ENCODE measurements around the gene TSTD1. TPM values are rescaled to one million over a fixed set of nuclear protein-coding genes. Genes with fewer than 3 reads are reported as not detected.

TSTD1 gene
- total RNA-seq: 57.7 and 112 TPM in 2 replicates

DNA sequence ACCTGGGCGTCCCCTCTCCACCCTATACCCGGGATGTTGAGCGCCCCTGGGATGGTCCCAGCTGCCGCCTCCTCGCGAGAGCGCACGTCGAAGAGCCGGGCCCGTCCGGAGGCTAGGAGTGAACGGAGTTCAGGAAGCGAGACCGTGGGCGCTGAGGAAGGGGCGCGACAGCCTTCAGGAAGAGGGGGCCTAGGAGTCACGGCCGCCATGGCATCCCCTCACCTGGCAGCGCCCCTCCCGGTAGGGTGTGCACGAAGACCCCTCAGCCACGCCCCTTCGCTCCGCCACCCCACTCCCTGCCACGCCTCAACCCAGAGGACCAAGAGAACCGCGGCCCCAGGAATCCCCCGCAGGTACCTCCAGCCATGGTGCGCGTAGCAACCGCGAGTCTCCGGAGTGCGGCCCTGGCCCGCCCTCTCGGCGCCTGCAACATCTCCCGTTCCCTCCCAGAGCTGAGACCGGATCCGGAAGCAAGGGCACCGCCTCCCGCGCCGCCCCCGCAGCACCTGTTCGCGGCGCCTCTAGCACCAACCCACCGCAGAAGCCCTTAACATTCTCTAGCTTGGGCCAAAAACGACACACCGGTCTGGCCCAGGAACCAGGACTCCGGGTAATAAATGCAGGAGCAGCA lies at the start of gene TSTD1:
TSS of gene TSTD1 (minus strand) at position 442 of the 631 bp plus-strand sequence. CDS start at position 367, 75 bp downstream.

DNA sequence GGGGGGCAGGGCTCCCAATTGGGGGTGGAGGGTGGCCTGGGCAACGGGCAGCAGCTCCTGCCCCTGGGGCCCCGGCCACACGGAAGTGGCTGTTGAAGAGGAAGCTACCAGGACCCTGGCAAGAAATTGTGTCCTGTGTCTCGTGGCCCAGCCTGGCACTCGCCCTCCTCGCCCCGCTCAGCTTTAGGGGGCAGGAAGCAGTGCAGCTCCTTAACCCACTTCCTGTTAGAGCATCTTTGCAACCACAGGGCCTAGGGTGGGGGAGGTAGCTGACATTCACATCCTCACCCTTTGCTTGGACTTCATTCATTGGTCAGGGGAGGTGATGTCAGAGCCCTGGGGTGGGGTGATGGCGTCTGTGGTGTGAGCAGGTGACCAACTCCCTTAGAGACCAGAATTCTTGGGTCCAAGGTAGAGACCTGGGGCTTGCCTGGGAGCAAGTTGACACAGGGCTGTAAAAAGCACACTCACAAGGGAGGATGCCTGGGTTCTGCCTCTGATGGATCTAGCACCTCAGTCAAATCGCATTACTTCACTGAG lies 31.0 kb upstream of the TSTD1 start, which contains the start of gene ARHGAP30:
TSS of gene ARHGAP30 (minus strand) at position 161 of the 540 bp plus-strand sequence. CDS start 267 bp downstream, outside the sequence.

GRCh38 chr1:161045736-161046604 lies 7.2 kb upstream of the TSTD1 start, which contains the start of gene USF1:
Gene USF1, minus strand, starts transcription at chr1:161045977. Its CDS starts 2,702 bp downstream, at chr1:161043275.

GRCh38 chr1:161020509-161021164 lies 18.1 kb downstream of the TSTD1 start, which contains the start of gene F11R:
Gene F11R, minus strand, starts transcription at chr1:161021152. Its CDS starts 79 bp downstream, at chr1:161021073.

Small RNA genes lying within 50 kb of the gene (small RNA-seq; reads per million reads assigned to genes)
- gene AL591806.2: not detected

Other genes starting within 250 kb of the TSTD1 start
- gene LY9, start 242.8 kb downstream of the TSTD1 start, total RNA-seq: not detected in 2 replicates
- gene CD244, start 176.1 kb downstream of the TSTD1 start, total RNA-seq: not detected in 2 replicates
- gene ITLN1, start 153.8 kb downstream of the TSTD1 start, total RNA-seq: 0.79 TPM in 1 of 2 replicates, not detected in the other
- not detected in 2 replicates for gene ITLN2, start 84.2 kb downstream of the TSTD1 start, total RNA-seq
- 107 and 238 TPM in 2 replicates for gene F11R, start 17.8 kb downstream of the TSTD1 start, total RNA-seq
- 69.6 and 112 TPM in 2 replicates for gene USF1, start 7.0 kb upstream of the TSTD1 start, total RNA-seq
- 1.2 and 2.5 TPM in 2 replicates for gene ARHGAP30, start 30.9 kb upstream of the TSTD1 start, total RNA-seq
- 47.5 and 187 TPM in 2 replicates for gene NECTIN4, start 50.6 kb upstream of the TSTD1 start, total RNA-seq
- 2.4 and 3.5 TPM in 2 replicates for gene KLHDC9, start 59.4 kb upstream of the TSTD1 start, total RNA-seq
- 14.6 and 17.7 TPM in 2 replicates for gene PFDN2, start 79.1 kb upstream of the TSTD1 start, total RNA-seq
- gene NIT1, start 79.1 kb upstream of the TSTD1 start, total RNA-seq: 34.2 and 36.9 TPM in 2 replicates
- gene DEDD, start 93.7 kb upstream of the TSTD1 start, total RNA-seq: 40.0 and 45.1 TPM in 2 replicates
- 61.9 and 103 TPM in 2 replicates for gene UFC1, start 115.0 kb upstream of the TSTD1 start, total RNA-seq
- 13.7 and 18.4 TPM in 2 replicates for gene USP21, start 120.5 kb upstream of the TSTD1 start, total RNA-seq
- gene PPOX, start 127.5 kb upstream of the TSTD1 start, total RNA-seq: 13.8 and 16.9 TPM in 2 replicates
- 23.6 and 43.4 TPM in 2 replicates for gene B4GALT3, start 138.5 kb upstream of the TSTD1 start, total RNA-seq
- gene ADAMTS4, start 160.1 kb upstream of the TSTD1 start, total RNA-seq: under 0.01 TPM in 1 of 2 replicates, not detected in the other
- gene NDUFS2, start 163.4 kb upstream of the TSTD1 start, total RNA-seq: 72.1 and 83.2 TPM in 2 replicates
- 0.39 and 0.65 TPM in 2 replicates for gene FCER1G, start 176.3 kb upstream of the TSTD1 start, total RNA-seq
- gene APOA2, start 184.7 kb upstream of the TSTD1 start, total RNA-seq: not detected in 2 replicates
- gene TOMM40L, start 187.1 kb upstream of the TSTD1 start, total RNA-seq: 5.5 and 11.5 TPM in 2 replicates
- gene NR1I3, start 199.2 kb upstream of the TSTD1 start, total RNA-seq: not detected in 2 replicates
- gene PCP4L1, start 219.8 kb upstream of the TSTD1 start, total RNA-seq: not detected in 2 replicates

Data from placental epithelial cell (primary cell).